RWPE1 (cell line): ENCODE data around the gene PATJ.
"Not testable (repeated sequence)": the region's sequence is repeated elsewhere in the genome, so short reads cannot be mapped to it uniquely, and the experiment has no call there.

ENCODE experiments used
- CTCF ChIA-PET: fragments of 350-600 bp; sonication (Branson Sonifier 250); formaldehyde crosslinking; extraction: SDS; loops from one replicate; lab custom pipeline; 2021; lab: Yijun Ruan, JAX
- POLR2A ChIA-PET: fragments of 400-600 bp; formaldehyde crosslinking; extraction: SDS; loops from one replicate; lab custom pipeline; 2020; ENCODE audit warnings: antibody characterized with exemption; ENCODE audit not compliant: low non-redundant PET; lab: Yijun Ruan, JAX
- DNase-seq: peaks from one replicate; pipeline ENCODE4 v3.0.0; 2012; ENCODE audit warnings: low spot score
- H3K27ac ChIP-seq: fragments of 450-650 bp; 2 replicates; pipeline ENCODE4 v1.5.1; 2017
- TF ChIP-seq, protein P1 (sequence below): fragments of 450-650 bp; conservative IDR thresholded peaks from 2 replicates; pipeline ENCODE4 v1.5.1; 2017; ENCODE audit warnings: low read depth, mild to moderate bottlenecking

PATJ gene

DNA sequence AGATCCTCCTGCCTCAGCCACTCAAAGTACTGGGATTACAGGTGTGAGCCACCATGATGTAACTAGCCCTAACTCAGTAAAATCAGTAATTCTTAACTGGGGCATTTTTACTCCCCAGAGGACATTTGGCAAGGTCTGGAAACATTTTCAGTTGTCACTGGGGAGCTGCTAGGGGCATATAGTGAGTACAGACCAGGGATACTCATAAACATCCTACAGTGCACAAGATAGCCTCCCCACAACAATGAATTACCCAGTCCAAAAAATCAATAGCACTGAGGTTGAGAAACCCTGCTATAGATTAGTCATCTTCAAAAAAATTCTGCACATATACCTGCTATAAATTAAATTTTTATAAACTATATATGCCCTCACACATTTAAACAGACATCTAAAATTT lies 30.3 kb upstream of the PATJ start:
- POLR2A ChIA-PET: no interaction called here
- no peak for DNase-seq
- TF ChIP-seq, protein P1, sequence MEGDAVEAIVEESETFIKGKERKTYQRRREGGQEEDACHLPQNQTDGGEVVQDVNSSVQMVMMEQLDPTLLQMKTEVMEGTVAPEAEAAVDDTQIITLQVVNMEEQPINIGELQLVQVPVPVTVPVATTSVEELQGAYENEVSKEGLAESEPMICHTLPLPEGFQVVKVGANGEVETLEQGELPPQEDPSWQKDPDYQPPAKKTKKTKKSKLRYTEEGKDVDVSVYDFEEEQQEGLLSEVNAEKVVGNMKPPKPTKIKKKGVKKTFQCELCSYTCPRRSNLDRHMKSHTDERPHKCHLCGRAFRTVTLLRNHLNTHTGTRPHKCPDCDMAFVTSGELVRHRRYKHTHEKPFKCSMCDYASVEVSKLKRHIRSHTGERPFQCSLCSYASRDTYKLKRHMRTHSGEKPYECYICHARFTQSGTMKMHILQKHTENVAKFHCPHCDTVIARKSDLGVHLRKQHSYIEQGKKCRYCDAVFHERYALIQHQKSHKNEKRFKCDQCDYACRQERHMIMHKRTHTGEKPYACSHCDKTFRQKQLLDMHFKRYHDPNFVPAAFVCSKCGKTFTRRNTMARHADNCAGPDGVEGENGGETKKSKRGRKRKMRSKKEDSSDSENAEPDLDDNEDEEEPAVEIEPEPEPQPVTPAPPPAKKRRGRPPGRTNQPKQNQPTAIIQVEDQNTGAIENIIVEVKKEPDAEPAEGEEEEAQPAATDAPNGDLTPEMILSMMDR: no peak
- H3K27ac ChIP-seq: no peak overlapping the region
- CTCF ChIA-PET: no interaction called here

DNA sequence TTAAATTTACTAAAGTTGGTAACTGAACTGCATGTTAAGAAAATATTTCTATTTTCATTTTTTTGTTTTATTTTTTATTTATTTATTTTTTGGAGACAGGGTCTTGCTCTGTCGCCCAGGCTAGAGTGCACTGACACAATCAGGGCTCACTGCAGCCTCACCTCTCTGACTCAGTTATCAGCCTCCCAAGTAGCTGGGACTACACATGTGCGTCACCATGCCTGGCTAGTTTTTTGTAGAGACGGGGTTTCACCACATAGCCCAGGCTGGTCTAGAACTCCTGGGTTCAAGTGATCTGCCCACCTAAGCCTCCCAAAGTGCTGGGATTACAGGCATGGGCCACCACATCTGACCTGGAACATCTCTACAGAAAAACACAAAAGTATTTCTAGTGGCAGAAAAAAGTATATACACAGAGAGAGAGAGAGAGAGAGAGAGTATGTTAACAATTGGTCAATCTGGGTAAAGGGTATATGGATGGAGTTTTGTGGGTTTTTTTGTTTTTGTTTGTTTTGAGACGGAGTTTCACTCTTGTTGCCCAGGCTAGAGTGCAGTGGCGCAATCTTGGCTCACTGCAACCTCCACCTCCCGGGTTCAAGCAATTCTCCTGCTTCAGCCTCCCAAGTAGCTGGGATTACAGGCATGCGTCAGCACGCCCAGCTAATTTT lies 23.1 kb upstream of the PATJ start:
- CTCF ChIA-PET: interaction anchor here (0.6 kb wide), 1 partner anchor 455 kb away, joined by 4 read pairs; no protein-coding TSS in a partner anchor
- peak overlapping the region; percentile 42 for H3K27ac ChIP-seq
- POLR2A ChIA-PET, DNase-seq: not testable (repeated sequence)

DNA sequence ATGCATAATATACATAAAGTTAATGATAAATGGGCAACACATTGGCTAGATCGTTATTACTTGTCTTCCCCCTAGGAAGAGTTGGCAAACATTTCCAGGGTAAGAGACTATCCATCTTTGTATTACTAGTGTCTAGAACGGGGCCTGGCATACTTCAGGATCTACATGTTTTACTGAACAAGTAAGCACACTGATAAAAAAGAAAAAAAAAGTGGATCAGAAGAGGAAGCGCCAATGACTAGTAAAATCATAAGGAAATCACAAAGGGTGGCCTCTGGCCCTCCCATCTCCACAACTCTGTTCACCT lies 17.8 kb upstream of the PATJ start:
- no peak for DNase-seq
- TF ChIP-seq, protein P1: no peak
- CTCF ChIA-PET: interaction anchor here (0.6 kb wide), 1 partner anchor 419 kb away, joined by 3 read pairs; no protein-coding TSS in a partner anchor
- POLR2A ChIA-PET: no interaction called here
- peak overlapping the region; percentile 88 for H3K27ac ChIP-seq

DNA sequence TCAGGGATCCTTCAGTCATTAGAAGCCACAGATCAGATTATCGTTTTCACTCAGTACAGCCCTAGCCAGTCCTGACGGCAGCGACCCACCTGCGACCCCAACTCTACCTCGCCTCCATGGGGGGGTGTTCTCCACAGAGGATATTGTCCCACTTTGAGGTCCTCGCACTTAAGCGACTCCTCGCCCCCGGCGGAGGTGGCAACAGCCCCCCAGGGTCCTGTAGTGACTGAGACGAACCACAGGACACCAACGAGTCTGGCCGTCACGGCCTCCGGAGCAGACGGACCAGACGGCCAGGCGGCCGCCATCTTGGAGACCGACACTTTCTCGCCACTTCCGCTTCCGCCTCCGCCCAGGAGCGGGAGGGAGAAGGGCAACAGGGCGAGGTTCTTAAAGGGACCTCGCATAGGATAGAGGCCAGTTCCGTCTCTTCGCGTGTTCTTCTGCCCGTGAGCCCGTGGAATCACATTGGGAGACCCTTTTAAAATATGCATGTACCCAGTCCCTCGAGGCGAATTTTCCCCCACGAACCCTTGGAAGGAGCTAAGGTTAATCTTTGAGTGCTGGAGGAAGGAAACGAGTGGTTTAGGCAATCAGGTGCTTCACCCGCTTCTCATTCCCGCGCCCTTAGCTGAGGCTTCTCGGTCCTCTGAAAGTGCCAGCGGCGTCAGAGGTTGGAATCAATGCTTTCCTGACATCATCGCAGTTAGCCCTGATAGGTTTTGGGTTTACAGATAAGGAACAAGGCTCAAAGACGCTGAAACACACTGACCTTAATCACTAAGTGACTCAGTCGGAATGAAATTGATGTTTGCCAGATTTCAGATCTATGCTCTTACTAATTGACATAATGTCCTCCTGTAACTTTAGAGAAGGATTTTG lies 17.2 kb upstream of the PATJ start, which contains the start of gene TM2D1:
TM2D1 (minus strand) TSS at position 329 of the 882 bp plus-strand sequence; CDS start at position 308, 21 bp downstream.
- DNase-seq: peak; percentile 95
- POLR2A ChIA-PET: interaction anchor here (0.6 to 0.8 kb wide), 2 partner anchors 126 to 402 kb away, joined by 3 read pairs; no protein-coding TSS in a partner anchor
- TF ChIP-seq, protein P1: no peak
- H3K27ac ChIP-seq: peak within 1 kb of the TSS; percentile 88
- CTCF ChIA-PET: interaction anchor here (0.6 kb wide), 1 partner anchor 419 kb away, joined by 3 read pairs; no protein-coding TSS in a partner anchor

DNA sequence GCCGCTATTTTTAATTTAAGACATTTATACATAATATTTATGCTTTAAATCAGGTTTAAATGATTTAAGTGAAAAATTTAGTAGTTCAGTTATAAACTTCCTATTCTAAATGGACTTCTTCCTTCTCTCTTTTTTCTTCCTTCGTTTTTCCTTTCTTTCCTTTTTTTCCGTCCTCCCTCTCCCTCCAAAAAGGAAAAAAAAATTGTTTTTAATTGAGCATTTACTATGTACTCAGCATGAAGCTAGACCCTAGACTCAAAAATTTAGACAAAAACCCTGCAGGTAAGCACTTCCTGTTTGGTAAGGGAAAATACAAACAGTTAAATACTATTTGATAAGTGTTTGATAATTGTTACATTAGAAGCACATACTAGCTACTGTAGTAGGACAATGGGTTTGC lies 14.7 kb upstream of the PATJ start:
- DNase-seq: no peak
- CTCF ChIA-PET: no interaction called here

DNA sequence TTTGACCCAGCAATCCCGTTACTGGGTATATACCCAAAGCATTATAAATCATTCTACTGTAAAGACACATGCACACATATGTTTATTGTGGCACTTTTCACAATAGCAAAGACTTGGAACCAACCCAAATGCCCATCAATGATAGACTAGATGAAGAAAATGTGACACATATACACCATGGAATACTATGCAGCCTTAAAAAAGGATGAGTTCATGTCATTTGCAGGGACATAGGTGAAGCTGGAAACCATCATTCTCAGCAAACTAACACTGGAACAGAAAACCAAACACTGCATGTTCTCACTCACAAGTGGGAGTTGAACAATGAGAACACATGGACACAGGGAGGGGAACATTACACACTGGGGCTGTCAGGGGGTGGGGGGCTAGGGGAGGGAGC lies 11.6 kb upstream of the PATJ start:
- DNase-seq, H3K27ac ChIP-seq, POLR2A ChIA-PET, CTCF ChIA-PET: not testable (repeated sequence)

More for the DNA sequence above, 14.7 kb upstream of the PATJ start:
- TF ChIP-seq, protein P1: no peak
- no peak overlapping the region for H3K27ac ChIP-seq
- POLR2A ChIA-PET: no interaction called here

DNA sequence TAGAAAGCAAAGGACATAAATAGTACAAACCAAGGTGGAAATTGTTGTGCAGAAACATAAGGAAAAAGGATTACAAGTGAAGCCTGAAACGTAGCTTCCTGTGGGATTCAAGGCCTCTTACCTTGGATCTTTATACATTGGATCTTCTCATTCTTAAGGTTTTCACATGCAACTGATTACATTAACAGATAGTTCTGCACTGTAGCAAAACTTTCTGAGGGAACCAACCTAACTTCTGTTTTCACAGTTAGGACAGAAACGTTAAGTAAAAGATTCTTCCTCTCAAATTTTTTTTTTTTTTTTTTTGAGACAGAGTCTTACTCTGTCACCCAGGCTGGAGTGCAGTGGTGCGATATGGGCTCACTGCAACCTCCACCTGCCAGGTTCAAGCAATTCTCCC lies 9.6 kb upstream of the PATJ start:
- CTCF ChIA-PET: no interaction called here
- TF ChIP-seq, protein P1: no peak
- DNase-seq: no peak
- H3K27ac ChIP-seq: no peak overlapping the region
- POLR2A ChIA-PET: no interaction called here
